Measurements from ENCODE around the gene LLGL2.

GRCh38 chr17:75575728-75576127, 50.2 kb downstream of the LLGL2 start:
- TF ChIP-seq CTCF (IDR thresholded peaks at IDR 0.05) (no peak), POLR2A (IDR thresholded peaks at IDR 0.05) (no peak), POLR2AphosphoS5 (IDR thresholded peaks at IDR 0.05) (no peak)

All from stomach (tissue), 4 donors.